NCI-H2227 treated with DMSO at 0.1 percent for 48 hours (cell line): Measurements from ENCODE around the gene PRR11.
"Not testable (repeated sequence)": the region's sequence is repeated elsewhere in the genome, so short reads cannot be mapped to it uniquely, and the experiment has no call there.

Source experiments
- DNase-seq: peaks from one replicate; lab custom pipeline; 2025; lab: John Stamatoyannopoulos, UW

PRR11 gene

GRCh38 chr17:59220328-59221158, 65.0 kb downstream of the PRR11 start, which contains the start of gene GDPD1:
TSS of gene GDPD1 (plus strand) at chr17:59220511. CDS start at chr17:59220610, 99 bp downstream.
- DNase-seq: peak; percentile 95

- DNase-seq: no peak
These were observed 65.8 kb downstream of the PRR11 start for GRCh38 chr17:59221159-59221847.

GRCh38 chr17:59223813-59224212, 68.3 kb downstream of the PRR11 start:
- no peak for DNase-seq

- DNase-seq: not testable (repeated sequence)
These were observed 73.0 kb downstream of the PRR11 start for GRCh38 chr17:59228588-59228987.

- no peak for DNase-seq
These were observed 75.2 kb downstream of the PRR11 start for GRCh38 chr17:59230764-59231163.

- DNase-seq: no peak
These were observed 79.1 kb downstream of the PRR11 start for GRCh38 chr17:59234631-59235030.

GRCh38 chr17:59238906-59239305, 83.4 kb downstream of the PRR11 start:
- no peak for DNase-seq

- no peak for DNase-seq
These were observed 88.5 kb downstream of the PRR11 start for GRCh38 chr17:59244081-59244480.
